AG08396 (cell line): Measurements from ENCODE around the gene STRA8.

Source experiments
- DNase-seq: peaks from one replicate; pipeline ENCODE4 v3.0.0; 2012; ENCODE audit warnings: low spot score, mixed read lengths

Gene STRA8

DNA sequence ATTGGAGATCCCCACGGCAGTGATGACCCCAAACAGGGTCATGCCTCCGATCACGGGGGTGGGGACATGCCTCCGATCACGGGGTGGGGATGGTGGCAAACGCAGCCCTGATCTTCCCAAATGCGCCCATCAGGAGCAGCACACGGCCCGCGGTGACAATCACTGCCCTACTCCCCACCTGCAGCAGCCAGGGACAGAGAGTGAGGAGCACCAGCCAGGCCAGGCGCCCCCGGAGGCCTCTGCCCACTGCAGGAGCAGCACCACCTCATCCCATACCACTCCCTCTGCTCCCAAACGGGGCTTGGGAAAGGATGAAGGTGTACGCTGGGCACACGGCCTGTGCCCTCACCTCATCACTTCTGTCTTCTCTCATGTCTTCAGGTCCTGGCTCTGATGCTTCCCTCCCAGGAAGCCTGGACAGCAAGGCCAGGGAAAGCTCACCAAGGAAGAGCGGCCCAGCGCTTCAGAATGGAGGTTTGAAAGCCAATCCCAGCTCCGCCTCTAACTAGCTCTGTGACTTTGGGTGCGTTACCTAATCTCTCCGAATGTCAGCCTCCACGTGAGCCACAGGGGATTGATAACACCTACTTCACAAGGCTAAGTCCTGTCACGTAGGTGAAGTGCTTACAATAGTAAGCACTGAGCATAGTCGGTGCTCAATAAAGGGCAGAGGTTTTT lies 37.1 kb downstream of the STRA8 start:
- DNase-seq: no peak

DNA sequence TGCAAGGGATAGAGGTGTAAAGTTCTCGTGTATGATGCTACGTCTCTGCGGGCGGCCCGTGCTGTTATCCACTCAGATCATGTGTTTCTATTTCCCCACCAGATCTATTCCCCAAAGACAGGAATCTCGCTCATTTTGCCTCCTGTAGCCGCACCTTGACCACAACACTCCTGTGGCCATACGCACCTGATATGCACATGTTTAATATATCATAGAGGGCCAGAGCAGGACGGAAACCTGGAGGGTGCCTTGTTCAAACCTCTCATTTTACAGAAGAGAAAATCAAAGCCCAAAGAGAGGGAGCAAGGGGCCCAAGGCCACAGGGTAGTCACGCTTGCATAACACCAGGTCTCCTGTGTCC lies 37.6 kb downstream of the STRA8 start:
- DNase-seq: no peak

DNA sequence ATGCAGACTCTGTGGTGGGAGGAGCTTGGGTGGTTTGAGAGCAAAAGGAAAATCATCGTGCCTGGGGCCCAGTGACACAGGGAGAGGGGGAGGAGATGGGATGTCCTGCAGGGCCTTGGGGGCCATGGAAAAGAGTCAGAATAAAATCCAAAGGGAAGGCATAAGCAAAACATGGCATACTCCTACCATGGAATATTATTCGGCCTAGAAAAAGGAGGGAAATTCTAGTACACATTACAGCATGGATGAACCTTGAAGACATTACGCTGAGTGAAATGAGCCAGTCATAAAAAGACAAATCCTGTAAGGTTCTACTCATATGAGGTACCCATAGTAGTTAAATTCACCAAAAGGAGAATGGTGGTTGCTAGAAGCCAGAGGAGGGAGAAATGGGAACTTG lies 38.7 kb downstream of the STRA8 start:
- no peak for DNase-seq

GRCh38 chr7:135273581-135273980 lies 39.9 kb downstream of the STRA8 start:
- DNase-seq: no peak

GRCh38 chr7:135274495-135275268 lies 41.0 kb downstream of the STRA8 start:
- DNase-seq: peak; percentile 75

GRCh38 chr7:135275971-135276580 lies 42.4 kb downstream of the STRA8 start:
- no peak for DNase-seq

- no peak for DNase-seq
Observed at GRCh38 chr7:135277161-135277560, 43.5 kb downstream of the STRA8 start.

GRCh38 chr7:135281363-135281949 lies 47.8 kb downstream of the STRA8 start:
- DNase-seq: peak; percentile 89

- no peak for DNase-seq
Observed at GRCh38 chr7:135282561-135283254, 49.1 kb downstream of the STRA8 start.

DNA sequence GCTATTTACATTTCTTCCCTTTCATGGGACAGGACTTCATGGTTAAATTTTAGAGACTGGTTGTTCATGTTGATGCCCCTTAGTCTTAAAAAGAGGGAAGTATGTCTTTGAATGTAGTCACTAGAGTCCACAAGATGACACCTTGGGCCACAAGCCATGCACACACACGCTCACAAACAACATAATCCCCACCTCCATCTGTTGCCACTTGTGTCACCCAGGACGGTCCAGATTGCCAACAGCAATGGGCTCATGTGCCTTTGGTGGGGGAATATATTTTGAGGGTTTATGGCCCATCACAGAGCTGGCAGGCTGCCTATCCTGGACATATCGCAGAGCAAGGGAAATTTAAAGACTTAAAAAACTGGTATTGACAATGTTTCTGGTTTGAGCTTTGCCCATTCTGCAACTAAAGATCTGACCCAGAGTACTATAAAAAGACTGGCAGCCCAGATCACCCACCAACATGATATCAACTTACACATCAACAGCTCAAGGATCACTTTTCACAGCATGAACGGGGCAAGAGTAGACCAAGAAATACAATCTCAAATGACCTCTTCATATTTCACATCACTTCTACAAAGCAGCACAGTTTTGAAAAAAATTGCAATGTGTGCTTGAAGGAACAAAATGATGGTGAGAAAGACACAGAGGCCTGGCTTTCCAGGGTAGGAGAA lies 50.5 kb downstream of the STRA8 start:
- no peak for DNase-seq

DNA sequence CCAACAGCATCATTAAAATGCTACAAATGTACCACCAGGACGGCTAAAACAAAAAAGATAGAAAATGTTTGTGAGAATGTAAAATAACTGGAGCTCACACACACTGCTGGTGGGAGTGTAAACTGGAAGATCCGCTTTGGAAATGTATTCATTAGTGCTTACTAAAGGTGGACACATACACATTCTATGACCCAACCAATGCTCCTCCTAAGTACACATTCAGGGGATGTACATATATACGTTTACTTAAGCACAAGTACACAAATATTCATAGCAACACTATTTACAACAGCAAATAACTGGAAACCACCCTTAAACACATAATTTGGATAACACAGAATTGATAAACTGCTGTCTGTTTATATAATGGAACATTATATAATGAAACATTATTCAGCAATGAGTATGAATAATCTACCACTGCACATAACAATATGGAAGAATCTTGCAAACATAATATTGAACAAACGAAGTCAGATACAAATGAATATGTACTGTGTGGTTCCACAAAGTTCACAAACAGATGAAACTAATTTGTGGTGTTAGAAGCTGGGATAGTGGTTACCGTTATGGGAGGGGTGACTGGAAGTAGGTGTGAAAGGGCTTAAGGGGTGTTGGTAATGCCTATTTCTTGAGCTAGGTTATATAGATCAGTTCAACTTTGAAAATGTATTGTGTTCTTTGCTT lies 52.1 kb downstream of the STRA8 start:
- no peak for DNase-seq

- DNase-seq: no peak
Observed at GRCh38 chr7:135286876-135287275, 53.2 kb downstream of the STRA8 start.

DNA sequence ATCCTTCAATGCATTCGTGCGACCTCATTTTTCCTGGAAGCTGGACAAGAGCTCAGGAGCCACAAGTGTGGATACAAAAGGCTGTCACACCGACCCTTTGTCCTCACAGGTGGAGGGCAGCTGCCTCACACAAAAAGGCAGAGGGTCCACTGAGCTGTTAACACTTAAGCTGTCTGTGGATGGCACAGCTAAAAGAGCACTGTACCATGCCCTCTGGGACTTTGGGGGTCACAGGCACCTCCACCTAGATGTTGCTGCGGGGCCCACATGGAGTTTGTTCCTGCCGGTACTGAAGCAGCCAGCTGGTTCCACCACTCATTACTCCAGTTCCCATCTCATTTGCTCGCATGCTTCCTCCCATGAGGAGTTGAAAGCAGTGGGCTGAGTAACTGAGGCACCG lies 57.0 kb downstream of the STRA8 start:
- DNase-seq: no peak

DNA sequence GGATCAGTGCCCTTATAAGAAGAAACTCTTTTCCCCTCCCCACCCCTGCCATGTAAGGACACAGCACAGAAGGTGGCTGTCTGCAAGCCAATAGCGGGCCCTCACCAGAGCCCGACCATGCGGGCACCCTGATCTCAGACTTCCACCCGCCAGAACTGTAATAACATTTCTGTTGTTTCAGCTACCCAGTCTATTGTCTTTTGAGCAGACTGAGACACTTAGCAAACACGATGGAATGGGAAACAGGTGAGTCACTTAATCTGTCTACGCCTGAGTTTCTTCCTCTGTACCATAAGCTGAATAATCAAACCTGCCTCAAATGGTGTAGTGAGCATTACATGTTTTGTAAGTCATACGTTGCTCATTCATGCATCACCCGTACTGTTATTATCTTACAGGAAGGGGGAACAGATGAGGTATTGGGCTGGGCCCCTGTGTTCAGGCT lies 58.2 kb downstream of the STRA8 start:
- DNase-seq: no peak

GRCh38 chr7:135299235-135299634 lies 65.6 kb downstream of the STRA8 start:
- DNase-seq: no peak

- DNase-seq: peak; percentile 20
Observed at GRCh38 chr7:135300913-135301765, 67.5 kb downstream of the STRA8 start.
